H1 (cell line): ENCODE results near the gene NMU. TPM values are rescaled to one million over a fixed set of nuclear protein-coding genes. Genes with fewer than 3 reads are reported as not detected.

ENCODE experiments used
- CTCF ChIA-PET: fragments of 300-600 bp; sonication (Branson Sonifier 250); formaldehyde crosslinking; loops from one replicate; lab custom pipeline; 2021; ENCODE audit not compliant: partially characterized antibody; lab: Charles Lee
- POLR2A ChIA-PET: fragments of 300-600 bp; sonication (Branson Sonifier 250); formaldehyde crosslinking; loops from one replicate; lab custom pipeline; 2021; ENCODE audit warnings: inconsistent platforms; ENCODE audit not compliant: partially characterized antibody; lab: Charles Lee
- DNase-seq, 2 experiments: peaks; one replicate each; pipeline versions ENCODE4 v3.0.0 to v3.0.0-alpha.2; 2010 to 2022; ENCODE audit warnings: low spot score in 2 of 2, low read depth in 1 of 2, mixed read lengths in 1 of 2
- FAIRE-seq: peaks from 2 replicates; lab custom pipeline; 2011; peaks lifted over from hg19 to GRCh38; lab: Jason Lieb, UNC
- H2AFZ ChIP-seq: 2 replicates; pipeline ENCODE4 v1.8.1; 2012; ENCODE audit warnings: low read length, inconsistent platforms
- H2AK5ac ChIP-seq: 2 replicates; pipeline ENCODE4 v1.6.1; 2013; ENCODE audit warnings: low read depth, low read length
- H2BK120ac ChIP-seq: replicated peaks from 2 replicates; pipeline ENCODE3; 2013; ENCODE audit warnings: low read depth, low read length, inconsistent platforms
- H2BK12ac ChIP-seq: 2 replicates; pipeline ENCODE4 v1.6.1; 2013; ENCODE audit warnings: low read depth, low read length
- H2BK15ac ChIP-seq: 2 replicates; pipeline ENCODE4 v1.6.1; 2013; ENCODE audit warnings: low read length
- H2BK20ac ChIP-seq: 2 replicates; pipeline ENCODE4 v1.6.1; 2013; ENCODE audit warnings: low read length
- H2BK5ac ChIP-seq: 2 replicates; pipeline ENCODE4 v1.6.1; 2013; ENCODE audit warnings: low read depth, low read length
- H3K14ac ChIP-seq: 2 replicates; pipeline ENCODE4 v1.6.1; 2013; ENCODE audit warnings: inconsistent platforms; ENCODE audit not compliant: insufficient read length
- H3K18ac ChIP-seq: 2 replicates; pipeline ENCODE4 v1.6.1; 2013; ENCODE audit warnings: low read length; ENCODE audit errors: extremely low read depth
- H3K23ac ChIP-seq: 2 replicates; pipeline ENCODE4 v1.6.1; 2013; ENCODE audit warnings: inconsistent platforms; ENCODE audit not compliant: insufficient read length
- H3K23me2 ChIP-seq: 2 replicates; pipeline ENCODE4 v1.6.1; 2013; ENCODE audit warnings: low read depth, low read length
- H3K27ac ChIP-seq: 2 replicates; pipeline ENCODE4 v1.6.1; 2011; ENCODE audit warnings: low read depth, low read length, inconsistent platforms
- H3K27me3 ChIP-seq, 4 experiments: replicated peaks in 1 of 4; 1 replicate in 1 of 4; 2 replicates in 3 of 4; pipeline versions ENCODE4 v1.6.1 to v1.8.1; 2011 to 2013; ENCODE audit warnings: low read length in 3 of 4, mild to moderate bottlenecking in 3 of 4, inconsistent platforms in 2 of 4, mixed read lengths in 2 of 4, moderate library complexity in 1 of 4; ENCODE audit not compliant: control insufficient read depth in 3 of 4, insufficient read depth in 3 of 4; ENCODE audit errors: extremely low read depth in 1 of 4
- H3K36me3 ChIP-seq, 4 experiments: 2 replicates each; pipeline versions ENCODE4 v1.6.1 to v1.8.1; 2011 to 2013; ENCODE audit warnings: mild to moderate bottlenecking in 4 of 4, low read length in 3 of 4, moderate library complexity in 2 of 4, control low read depth in 1 of 4, inconsistent platforms in 1 of 4; ENCODE audit not compliant: insufficient read depth in 4 of 4, control insufficient read depth in 2 of 4
- H3K4ac ChIP-seq: replicated peaks from 2 replicates; pipeline ENCODE3; 2013; ENCODE audit warnings: low read length, low read depth, mixed read lengths, inconsistent platforms; ENCODE audit not compliant: insufficient read length
- H3K4me1 ChIP-seq, 4 experiments: replicated peaks in 1 of 4; 1 replicate in 1 of 4; 2 replicates in 3 of 4; pipeline versions ENCODE4 v1.6.1 to v1.8.1; 2011 to 2013; ENCODE audit warnings: low read length in 3 of 4, inconsistent platforms in 2 of 4, mixed read lengths in 1 of 4; ENCODE audit not compliant: insufficient read depth in 4 of 4, control insufficient read depth in 3 of 4
- H3K4me2 ChIP-seq, 2 experiments: 2 replicates each; pipeline versions ENCODE4 v1.6.1 to v1.8.1; 2011 to 2013; ENCODE audit warnings: low read depth in 2 of 2, low read length in 2 of 2, control low read depth in 1 of 2, inconsistent platforms in 1 of 2, mild to moderate bottlenecking in 1 of 2; ENCODE audit not compliant: insufficient read depth in 1 of 2
- H3K4me3 ChIP-seq, 4 experiments: fragments of 200-600, 300-600 bp in 1 of 4; sonication (generic), shearing (Covaris generic), sonication (Bioruptor Twin) in 1 of 4; 2 replicates each; pipeline versions ENCODE4 v1.5.1 to v1.8.1; 2011 to 2016; ENCODE audit warnings: low read length in 4 of 4, low read depth in 3 of 4, control low read depth in 2 of 4, inconsistent platforms in 2 of 4, mild to moderate bottlenecking in 2 of 4, mixed read lengths in 1 of 4, moderate library complexity in 1 of 4; ENCODE audit not compliant: insufficient read depth in 2 of 4; ENCODE audit errors: extremely low read depth in 1 of 4
- H3K56ac ChIP-seq: replicated peaks from 2 replicates; pipeline ENCODE3; 2013; ENCODE audit warnings: low read depth, mild to moderate bottlenecking, mixed read lengths, low read length, inconsistent platforms; ENCODE audit not compliant: insufficient read length
- H3K79me1 ChIP-seq: 2 replicates; pipeline ENCODE4 v1.6.1; 2013; ENCODE audit warnings: low read depth, low read length, control low read depth
- H3K79me2 ChIP-seq, 2 experiments: 2 replicates each; pipeline versions ENCODE4 v1.6.1 to v1.8.1; 2012 to 2013; ENCODE audit warnings: low read length in 2 of 2, mild to moderate bottlenecking in 2 of 2, inconsistent platforms in 1 of 2; ENCODE audit not compliant: insufficient read depth in 2 of 2, control insufficient read depth in 1 of 2
- H3K9ac ChIP-seq, 4 experiments: replicated peaks in 1 of 4; 1 replicate in 1 of 4; 2 replicates in 3 of 4; pipeline versions ENCODE4 v1.6.1 to v1.8.1; 2011 to 2013; ENCODE audit warnings: low read depth in 3 of 4, low read length in 3 of 4, control low read depth in 2 of 4, mild to moderate bottlenecking in 2 of 4, moderate library complexity in 2 of 4, inconsistent platforms in 1 of 4; ENCODE audit errors: extremely low read depth in 1 of 4
- H3K9me3 ChIP-seq, 2 experiments: 2 replicates each; pipeline versions ENCODE4 v1.6.1 to v1.8.1; 2012 to 2013; ENCODE audit warnings: mild to moderate bottlenecking in 2 of 2, moderate library complexity in 2 of 2, control low read depth in 1 of 2, inconsistent platforms in 1 of 2, low read depth in 1 of 2, low read length in 1 of 2, mixed read lengths in 1 of 2; ENCODE audit not compliant: insufficient read depth in 2 of 2
- H4K20me1 ChIP-seq, 2 experiments: replicated peaks in 1 of 2; 2 replicates each; pipeline versions ENCODE3 to v1.8.1; 2011 to 2013; ENCODE audit warnings: inconsistent platforms in 2 of 2, low read length in 2 of 2, mild to moderate bottlenecking in 1 of 2; ENCODE audit not compliant: insufficient read depth in 2 of 2, control insufficient read depth in 1 of 2
- H4K5ac ChIP-seq: 2 replicates; pipeline ENCODE4 v1.6.1; 2013; ENCODE audit warnings: low read length, low read depth, mixed read lengths, inconsistent platforms; ENCODE audit not compliant: insufficient read length
- H4K8ac ChIP-seq: 2 replicates; pipeline ENCODE4 v1.8.0; 2013; ENCODE audit warnings: mild to moderate bottlenecking, moderate library complexity, low read length, inconsistent platforms; ENCODE audit not compliant: insufficient read depth; ENCODE audit errors: extremely low read depth
- H4K91ac ChIP-seq: replicated peaks from 2 replicates; pipeline ENCODE3; 2013; ENCODE audit warnings: low read length, mixed read lengths, inconsistent platforms; ENCODE audit not compliant: insufficient read length
- EGR1 ChIP-seq: IDR thresholded peaks from 2 replicates; pipeline ENCODE4 v1.6.1; 2011; ENCODE audit warnings: low read depth, low read length, borderline replicate concordance
- GABPA ChIP-seq: IDR thresholded peaks from 2 replicates; pipeline ENCODE4 v1.6.1; 2011; ENCODE audit warnings: mild to moderate bottlenecking, low read length, moderate library complexity, borderline replicate concordance; ENCODE audit not compliant: insufficient read depth
- KDM1A ChIP-seq: fragments of 200-600, 300-600 bp; sonication (generic); IDR thresholded peaks from 2 replicates; pipeline ENCODE4 v1.7.1; 2016; ENCODE audit warnings: mild to moderate bottlenecking, low read length, borderline replicate concordance
- RXRA ChIP-seq: IDR thresholded peaks from 2 replicates; pipeline ENCODE4 v1.6.1; 2011; ENCODE audit warnings: low read depth, mild to moderate bottlenecking, low read length, moderate library complexity; ENCODE audit not compliant: insufficient read depth
- WGBS, 2 experiments: shearing (Covaris generic) in 1 of 2; methylation state at CpG; one replicate each; pipeline versions ENCODE4 v1.1.6 to v1.1.7; 2013 to 2015; ENCODE audit warnings: low lambda C conversion rate in 2 of 2, mixed read lengths in 2 of 2, inconsistent platforms in 1 of 2, low coverage in 1 of 2, missing lambda C conversion rate in 1 of 2; ENCODE audit not compliant: insufficient replicate concordance in 2 of 2, insufficient coverage in 1 of 2, insufficient read length in 1 of 2; ENCODE audit errors: extremely low coverage in 1 of 2, missing lambda C conversion rate in 1 of 2; 5-methylcytosine and 5-hydroxymethylcytosine counted together
- polyA plus RNA-seq, 7 experiments: library from polyadenylated mRNA; depleted of rRNA in 3 of 7; stranded (reverse) in 5 of 7; unstranded in 2 of 7; fragments of >200 nt in 5 of 7; fragments of 200-250 nt in 2 of 7; gene quantifications; 1 replicate in 5 of 7; 2 replicates in 1 of 7; 4 replicates in 1 of 7; pipeline versions ENCODE4 v1.2.1 to v1.2.3, GENCODE V29; 2011 to 2013; ENCODE audit warnings: missing spikeins in 2 of 7, mixed read lengths in 2 of 7
- total RNA-seq: library from RNA; stranded (reverse); fragmentation: NEBNext Ultra II Directional; extraction: Animal tissue kit (Norgen Biotek cat#: 25700); gene quantifications from 2 replicates; pipeline ENCODE4 v1.2.1, GENCODE V29; 2021

The NMU gene
- total and polyA plus RNA-seq, 2 of the 8 experiments (the other 6 are each of a cell fraction or from before 2014, with no cell fraction given): 30.5 to 50.4 TPM

GRCh38 chr4:55637272-55637820 is 1.2 kb upstream of the NMU start:
- ChIA-PET CTCF (interaction anchor here (0.6 to 2.2 kb wide), 5 partner anchors 40 to 230 kb away, joined by 3 to 5 read pairs (median 4); no protein-coding TSS in a partner anchor), POLR2A (interaction anchor here (1.3 to 1.4 kb wide), 2 partner anchors 17 to 242 kb away, joined by 3 read pairs; partner anchors contain the start of gene TMEM165)
- no peak for DNase-seq
- H4K91ac ChIP-seq: no peak overlapping the region
- no peak overlapping the region for H2BK5ac ChIP-seq
- WGBS, 2 experiments: 17% methylated on average over 9 of the region's 12 CpGs; no CpG with 5 or more reads in 1 of the 2 experiments
- H3K9ac ChIP-seq: peak overlapping the region in 1 of 4 experiments; percentile 52; a peak in 1 of 7 replicates
- H3K4me3 ChIP-seq: peak overlapping the region in 2 of 4 experiments; percentile 65 to 74; a peak in 4 of 8 replicates
- no peak overlapping the region; the same call in 1 of the 2 replicates for H3K18ac ChIP-seq
- H2AFZ ChIP-seq: peak overlapping the region; percentile 68; the same call in 1 of the 2 replicates
- peak overlapping the region; percentile 92 to 96 for H3K4me2 ChIP-seq
- peak overlapping the region; percentile 44; the same call in 1 of the 2 replicates for H2BK12ac ChIP-seq
- no peak overlapping the region for H3K4ac ChIP-seq
- H3K27me3 ChIP-seq: peaks cover 0 to 23% (median 15%) of the 10 kb centered on the region in 4 experiments; a peak in 6 of 7 replicates
- H3K27ac ChIP-seq: no peak overlapping the region
- no peaks in the 10 kb centered on the region for H4K20me1 ChIP-seq
- H3K79me1 ChIP-seq: no peaks in the 10 kb centered on the region
- H2AK5ac ChIP-seq: no peak overlapping the region; the same call in 1 of the 2 replicates
- TF ChIP-seq RXRA (peak; percentile 53; the same call in 1 of the 2 replicates), GABPA (no peak), KDM1A (no peak), EGR1 (peak; percentile 24; the same call in 1 of the 2 replicates)
- H2BK15ac ChIP-seq: no peak overlapping the region
- H2BK120ac ChIP-seq: no peak overlapping the region
- no peak overlapping the region for H3K23ac ChIP-seq
- peaks cover 16% of the 10 kb centered on the region for H3K23me2 ChIP-seq
- H3K14ac ChIP-seq: no peak overlapping the region
- peak; percentile 57 for FAIRE-seq
- no peak overlapping the region for H4K5ac ChIP-seq
- no peak overlapping the region for H2BK20ac ChIP-seq
- no peak overlapping the region for H3K56ac ChIP-seq
- H3K9me3 ChIP-seq: no peaks in the 10 kb centered on the region
- H4K8ac ChIP-seq: no peak overlapping the region
- no peaks in the 10 kb centered on the region for H3K79me2 ChIP-seq
- H3K36me3 ChIP-seq: no peaks in the 10 kb centered on the region
- H3K4me1 ChIP-seq: peaks cover 6 to 27% (median 14%) of the 10 kb centered on the region in 4 experiments; a peak in 6 of 7 replicates
